ENCODE results near the gene WFDC8.

The WFDC8 gene

GRCh38 chr20:45579184-45579583 lies at the start of gene WFDC8:
Gene WFDC8 (minus strand): TSS chr20:45579284. CDS start chr20:45579247, 37 bp downstream.
- TF ChIP-seq FOXA1 (IDR thresholded peaks at IDR 0.05) (no peak), LEF1 (IDR thresholded peaks at IDR 0.05; ENCODE audit: borderline replicate concordance) (no peak), PKNOX1 (IDR thresholded peaks at IDR 0.05) (no peak), BHLHE40 (IDR thresholded peaks at IDR 0.05; ENCODE audit: borderline replicate concordance) (no peak), ELF4 (IDR thresholded peaks at IDR 0.05) (no peak), FOXM1 (IDR thresholded peaks at IDR 0.05; ENCODE audit: borderline replicate concordance) (no peak), ARNT (IDR thresholded peaks at IDR 0.05) (no peak), SUZ12 (IDR thresholded peaks at IDR 0.05) (no peak), TARDBP (IDR thresholded peaks at IDR 0.05) (no peak), HDGF (IDR thresholded peaks at IDR 0.05; ENCODE audit: borderline replicate concordance) (no peak), SP1 (IDR thresholded peaks at IDR 0.05) (no peak), CTBP1 (IDR thresholded peaks at IDR 0.05; ENCODE audit: borderline replicate concordance) (no peak), NFRKB (IDR thresholded peaks at IDR 0.05) (no peak), FOXK2 (IDR thresholded peaks at IDR 0.05) (no peak), ZNF384 (IDR thresholded peaks at IDR 0.05) (no peak), L3MBTL2 (conservative IDR thresholded peaks at IDR 0.05) (no peak)
- no peak for DNase-seq (ENCODE audit: extremely low spot score)
- ChIA-PET POLR2A (no interaction called here), CTCF (no interaction called here)

- POLR2A ChIA-PET: no interaction called here
- no peak for TF ChIP-seq TARDBP (IDR thresholded peaks at IDR 0.05)
- TF ChIP-seq BHLHE40 (IDR thresholded peaks at IDR 0.05; ENCODE audit: borderline replicate concordance): no peak
- TF ChIP-seq SP1 (IDR thresholded peaks at IDR 0.05): no peak
- no peak for TF ChIP-seq HDGF (IDR thresholded peaks at IDR 0.05; ENCODE audit: borderline replicate concordance)
- no peak for TF ChIP-seq FOXK2 (IDR thresholded peaks at IDR 0.05)
- TF ChIP-seq NFRKB (IDR thresholded peaks at IDR 0.05): no peak
- TF ChIP-seq LEF1 (IDR thresholded peaks at IDR 0.05; ENCODE audit: borderline replicate concordance): no peak
- TF ChIP-seq ELF4 (IDR thresholded peaks at IDR 0.05): no peak
- TF ChIP-seq ZNF384 (IDR thresholded peaks at IDR 0.05): no peak
- TF ChIP-seq L3MBTL2 (conservative IDR thresholded peaks at IDR 0.05): no peak
- TF ChIP-seq PKNOX1 (IDR thresholded peaks at IDR 0.05): no peak
- TF ChIP-seq ARNT (IDR thresholded peaks at IDR 0.05): no peak
- TF ChIP-seq CTBP1 (IDR thresholded peaks at IDR 0.05; ENCODE audit: borderline replicate concordance): no peak
- TF ChIP-seq FOXA1 (IDR thresholded peaks at IDR 0.05): no peak
- TF ChIP-seq FOXM1 (IDR thresholded peaks at IDR 0.05; ENCODE audit: borderline replicate concordance): no peak
- no peak for TF ChIP-seq SUZ12 (IDR thresholded peaks at IDR 0.05)
Observed at GRCh38 chr20:45626540-45626939, 47.5 kb upstream of the WFDC8 start.

GRCh38 chr20:45621593-45621992 lies 42.5 kb upstream of the WFDC8 start:
- POLR2A ChIA-PET: no interaction called here
- CTCF ChIA-PET: no interaction called here
- no peak for TF ChIP-seq BHLHE40 (IDR thresholded peaks at IDR 0.05; ENCODE audit: borderline replicate concordance)
- no peak for TF ChIP-seq ZNF384 (IDR thresholded peaks at IDR 0.05)
- TF ChIP-seq ARNT (IDR thresholded peaks at IDR 0.05): no peak
- no peak for TF ChIP-seq LEF1 (IDR thresholded peaks at IDR 0.05; ENCODE audit: borderline replicate concordance)
- TF ChIP-seq HDGF (IDR thresholded peaks at IDR 0.05; ENCODE audit: borderline replicate concordance): no peak
- TF ChIP-seq PKNOX1 (IDR thresholded peaks at IDR 0.05): no peak
- no peak for TF ChIP-seq CTBP1 (IDR thresholded peaks at IDR 0.05; ENCODE audit: borderline replicate concordance)
- TF ChIP-seq L3MBTL2 (conservative IDR thresholded peaks at IDR 0.05): no peak
- no peak for TF ChIP-seq FOXK2 (IDR thresholded peaks at IDR 0.05)
- TF ChIP-seq TARDBP (IDR thresholded peaks at IDR 0.05): no peak
- TF ChIP-seq NFRKB (IDR thresholded peaks at IDR 0.05): no peak
- no peak for TF ChIP-seq SUZ12 (IDR thresholded peaks at IDR 0.05)
- no peak for TF ChIP-seq FOXM1 (IDR thresholded peaks at IDR 0.05; ENCODE audit: borderline replicate concordance)
- DNase-seq (ENCODE audit: extremely low spot score): no peak

More at GRCh38 chr20:45626540-45626939, 47.5 kb upstream of the WFDC8 start:
- DNase-seq (ENCODE audit: extremely low spot score): no peak
- CTCF ChIA-PET: no interaction called here

- no peak for DNase-seq (ENCODE audit: extremely low spot score)
- ChIA-PET POLR2A (no interaction called here), CTCF (no interaction called here)
- TF ChIP-seq FOXK2 (IDR thresholded peaks at IDR 0.05) (no peak), BHLHE40 (IDR thresholded peaks at IDR 0.05; ENCODE audit: borderline replicate concordance) (no peak), ARNT (IDR thresholded peaks at IDR 0.05) (no peak), SUZ12 (IDR thresholded peaks at IDR 0.05) (no peak), SP1 (IDR thresholded peaks at IDR 0.05) (no peak), HDGF (IDR thresholded peaks at IDR 0.05; ENCODE audit: borderline replicate concordance) (no peak), PKNOX1 (IDR thresholded peaks at IDR 0.05) (no peak), LEF1 (IDR thresholded peaks at IDR 0.05; ENCODE audit: borderline replicate concordance) (no peak), ELF4 (IDR thresholded peaks at IDR 0.05) (no peak), L3MBTL2 (conservative IDR thresholded peaks at IDR 0.05) (no peak), ZNF384 (IDR thresholded peaks at IDR 0.05) (no peak), FOXM1 (IDR thresholded peaks at IDR 0.05; ENCODE audit: borderline replicate concordance) (no peak), TARDBP (IDR thresholded peaks at IDR 0.05) (no peak), FOXA1 (IDR thresholded peaks at IDR 0.05) (no peak)
Observed at GRCh38 chr20:45617591-45617990, 38.5 kb upstream of the WFDC8 start.

- TF ChIP-seq TARDBP (IDR thresholded peaks at IDR 0.05): no peak
- no peak for TF ChIP-seq SUZ12 (IDR thresholded peaks at IDR 0.05)
- TF ChIP-seq HDGF (IDR thresholded peaks at IDR 0.05; ENCODE audit: borderline replicate concordance): no peak
- TF ChIP-seq CTBP1 (IDR thresholded peaks at IDR 0.05; ENCODE audit: borderline replicate concordance): no peak
- TF ChIP-seq FOXA1 (IDR thresholded peaks at IDR 0.05): no peak
- ChIA-PET POLR2A (no interaction called here), CTCF (no interaction called here)
- no peak for DNase-seq (ENCODE audit: extremely low spot score)
Observed at GRCh38 chr20:45612314-45612713, 33.2 kb upstream of the WFDC8 start.
